ENCODE measurements around the gene LAMA3. TPM values are rescaled to one million over a fixed set of nuclear protein-coding genes. Genes with fewer than 3 reads are reported as not detected.

The LAMA3 gene
- total RNA-seq, 1 experiment from 2014 or later, result 5.6 TPM

DNA sequence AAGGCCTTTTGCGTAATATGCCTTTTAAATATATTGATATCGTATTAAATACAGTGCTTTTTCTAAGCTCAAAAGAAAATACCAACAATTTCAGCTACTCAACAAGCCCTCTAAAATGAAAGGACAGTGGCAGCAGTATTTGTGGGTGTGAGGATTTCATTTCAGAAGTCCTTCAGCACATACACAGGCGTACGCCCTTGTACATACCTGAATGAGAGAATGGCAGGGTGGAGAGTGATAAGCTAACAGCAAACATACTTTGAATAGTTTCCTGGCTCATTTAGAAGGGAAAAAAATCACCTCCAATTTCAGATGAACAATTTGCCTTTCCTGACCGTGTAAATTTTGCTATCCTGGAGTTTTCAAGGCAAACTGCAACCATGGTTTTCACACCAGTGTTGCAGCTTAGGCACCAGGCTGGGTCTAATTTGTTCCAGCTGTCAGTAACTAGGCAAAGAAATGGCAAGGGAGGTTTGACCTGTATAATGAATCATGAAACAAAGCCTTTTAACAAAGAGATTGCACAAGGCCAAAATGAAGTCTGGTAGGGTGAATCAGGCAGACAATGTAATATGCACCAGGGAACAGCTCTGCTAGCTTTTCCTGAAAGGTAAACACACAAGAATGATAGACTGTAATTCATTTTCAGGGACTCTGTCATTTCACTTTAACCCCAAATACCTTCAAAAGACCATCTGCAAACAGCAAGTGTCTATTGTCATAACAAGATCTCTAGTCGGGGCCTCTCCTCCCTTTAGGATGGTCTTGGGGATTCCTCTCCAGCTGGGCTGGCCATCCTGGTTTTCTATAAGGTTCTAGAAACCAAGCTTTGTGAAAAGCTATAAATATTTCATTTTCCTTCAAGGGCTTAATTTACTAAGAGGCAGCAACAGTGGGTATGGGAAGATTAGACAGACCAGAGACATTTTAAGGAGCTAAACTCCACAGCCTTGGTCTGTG, 38.0 kb upstream of the LAMA3 start:
- H3K4me3 ChIP-seq (replicated peaks in 1 of 2; ENCODE audit: low read depth in 1 of 2, low read length in 2 of 2), result no peak overlapping the region
- no peak overlapping the region for H3K4me2 ChIP-seq (ENCODE audit: low read length)
- H3K27ac ChIP-seq (ENCODE audit: low read depth, low read length), result no peak overlapping the region
- no peak for ATAC-seq
- CTCF ChIA-PET, result interaction anchor here (1.4 kb wide), 1 partner anchor 52 kb away, joined by 5 read pairs; no protein-coding TSS in a partner anchor
- H3K36me3 ChIP-seq (ENCODE audit: control insufficient read depth in 1 of 2, insufficient read depth in 2 of 2, low read length in 2 of 2), result no peaks in the 10 kb centered on the region
- POLR2A ChIA-PET, result no interaction called here
- H3K4me1 ChIP-seq (ENCODE audit: control insufficient read depth in 1 of 2, insufficient read depth in 2 of 2, low read length in 2 of 2), result no peaks in the 10 kb centered on the region
- RAD21 ChIA-PET (ENCODE audit: low non-redundant PET in 1 of 2, low total read pairs in 2 of 2, uncharacterized antibody in 2 of 2, unreplicated experiment in 2 of 2), result no interaction called here
- no peaks in the 10 kb centered on the region for H3K9me3 ChIP-seq (ENCODE audit: control insufficient read depth in 1 of 2, insufficient read depth in 1 of 2, low read depth in 1 of 2, low read length in 2 of 2)
- no peak for DNase-seq (ENCODE audit: low read depth, low spot score)
- no TSS peak for BruUV-seq (replicated peaks)
- intact Hi-C loops (cut with micrococcal nuclease), result no loop called here
- H2AFZ ChIP-seq (ENCODE audit: low read depth, low read length, poor library complexity, severe bottlenecking), result no peak overlapping the region
- no peaks in the 10 kb centered on the region for H3K79me2 ChIP-seq (ENCODE audit: insufficient read depth, low read length)
- H3K9me2 ChIP-seq (ENCODE audit: insufficient read depth), result no peaks in the 10 kb centered on the region
- H4K20me1 ChIP-seq (ENCODE audit: insufficient read depth), result no peaks in the 10 kb centered on the region
- no peaks in the 10 kb centered on the region for H3K27me3 ChIP-seq (ENCODE audit: insufficient read depth, low read length)
- no peak for TF ChIP-seq TCF7L2 (IDR thresholded peaks at IDR 0.05; ENCODE audit: borderline replicate concordance, extremely low read depth, insufficient read depth, insufficient read length)
- peak; percentile 21; the same call in 1 of the 2 replicates for TF ChIP-seq CEBPB (IDR thresholded peaks at IDR 0.05; ENCODE audit: low read depth)
- TF ChIP-seq YY1 (IDR thresholded peaks at IDR 0.05; ENCODE audit: extremely low read depth, insufficient replicate concordance, low read depth, low read length), result no peak
- H3K9ac ChIP-seq (ENCODE audit: low read length), result no peak overlapping the region

DNA sequence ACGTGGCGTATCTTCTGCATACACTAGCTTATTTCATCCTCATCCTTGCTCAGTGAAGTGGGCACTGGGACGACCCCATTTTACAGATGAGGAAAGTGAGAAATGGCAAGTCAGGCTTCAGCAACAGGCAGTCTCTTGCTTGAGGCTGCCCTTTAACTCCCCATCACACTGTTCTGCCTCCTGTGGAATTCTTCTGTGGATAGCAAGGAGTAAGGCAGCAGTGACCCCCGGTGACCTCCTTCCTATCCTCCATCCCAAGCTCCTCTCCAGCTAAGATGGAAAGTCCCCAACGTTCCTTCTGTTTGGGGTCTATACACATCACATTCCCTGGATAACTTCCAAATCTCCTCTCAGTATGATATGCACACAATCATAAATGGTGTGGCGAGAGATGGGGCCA, 37.0 kb upstream of the LAMA3 start:
- no peak for TF ChIP-seq JUND (IDR thresholded peaks at IDR 0.05)
- no peak for TF ChIP-seq ZFX (IDR thresholded peaks at IDR 0.05)
- TF ChIP-seq, protein P1, sequence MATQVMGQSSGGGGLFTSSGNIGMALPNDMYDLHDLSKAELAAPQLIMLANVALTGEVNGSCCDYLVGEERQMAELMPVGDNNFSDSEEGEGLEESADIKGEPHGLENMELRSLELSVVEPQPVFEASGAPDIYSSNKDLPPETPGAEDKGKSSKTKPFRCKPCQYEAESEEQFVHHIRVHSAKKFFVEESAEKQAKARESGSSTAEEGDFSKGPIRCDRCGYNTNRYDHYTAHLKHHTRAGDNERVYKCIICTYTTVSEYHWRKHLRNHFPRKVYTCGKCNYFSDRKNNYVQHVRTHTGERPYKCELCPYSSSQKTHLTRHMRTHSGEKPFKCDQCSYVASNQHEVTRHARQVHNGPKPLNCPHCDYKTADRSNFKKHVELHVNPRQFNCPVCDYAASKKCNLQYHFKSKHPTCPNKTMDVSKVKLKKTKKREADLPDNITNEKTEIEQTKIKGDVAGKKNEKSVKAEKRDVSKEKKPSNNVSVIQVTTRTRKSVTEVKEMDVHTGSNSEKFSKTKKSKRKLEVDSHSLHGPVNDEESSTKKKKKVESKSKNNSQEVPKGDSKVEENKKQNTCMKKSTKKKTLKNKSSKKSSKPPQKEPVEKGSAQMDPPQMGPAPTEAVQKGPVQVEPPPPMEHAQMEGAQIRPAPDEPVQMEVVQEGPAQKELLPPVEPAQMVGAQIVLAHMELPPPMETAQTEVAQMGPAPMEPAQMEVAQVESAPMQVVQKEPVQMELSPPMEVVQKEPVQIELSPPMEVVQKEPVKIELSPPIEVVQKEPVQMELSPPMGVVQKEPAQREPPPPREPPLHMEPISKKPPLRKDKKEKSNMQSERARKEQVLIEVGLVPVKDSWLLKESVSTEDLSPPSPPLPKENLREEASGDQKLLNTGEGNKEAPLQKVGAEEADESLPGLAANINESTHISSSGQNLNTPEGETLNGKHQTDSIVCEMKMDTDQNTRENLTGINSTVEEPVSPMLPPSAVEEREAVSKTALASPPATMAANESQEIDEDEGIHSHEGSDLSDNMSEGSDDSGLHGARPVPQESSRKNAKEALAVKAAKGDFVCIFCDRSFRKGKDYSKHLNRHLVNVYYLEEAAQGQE (IDR thresholded peaks at IDR 0.05; ENCODE audit: low read depth), result no peak
- TF ChIP-seq YY1 (IDR thresholded peaks at IDR 0.05; ENCODE audit: extremely low read depth, insufficient replicate concordance, low read depth, low read length), result no peak
- no peak for TF ChIP-seq ELF1 (IDR thresholded peaks at IDR 0.05; ENCODE audit: borderline replicate concordance, low read depth)
- no peak for TF ChIP-seq ZNF274 (IDR thresholded peaks at IDR 0.05; ENCODE audit: low read depth, low read length)
- TF ChIP-seq, protein P2, sequence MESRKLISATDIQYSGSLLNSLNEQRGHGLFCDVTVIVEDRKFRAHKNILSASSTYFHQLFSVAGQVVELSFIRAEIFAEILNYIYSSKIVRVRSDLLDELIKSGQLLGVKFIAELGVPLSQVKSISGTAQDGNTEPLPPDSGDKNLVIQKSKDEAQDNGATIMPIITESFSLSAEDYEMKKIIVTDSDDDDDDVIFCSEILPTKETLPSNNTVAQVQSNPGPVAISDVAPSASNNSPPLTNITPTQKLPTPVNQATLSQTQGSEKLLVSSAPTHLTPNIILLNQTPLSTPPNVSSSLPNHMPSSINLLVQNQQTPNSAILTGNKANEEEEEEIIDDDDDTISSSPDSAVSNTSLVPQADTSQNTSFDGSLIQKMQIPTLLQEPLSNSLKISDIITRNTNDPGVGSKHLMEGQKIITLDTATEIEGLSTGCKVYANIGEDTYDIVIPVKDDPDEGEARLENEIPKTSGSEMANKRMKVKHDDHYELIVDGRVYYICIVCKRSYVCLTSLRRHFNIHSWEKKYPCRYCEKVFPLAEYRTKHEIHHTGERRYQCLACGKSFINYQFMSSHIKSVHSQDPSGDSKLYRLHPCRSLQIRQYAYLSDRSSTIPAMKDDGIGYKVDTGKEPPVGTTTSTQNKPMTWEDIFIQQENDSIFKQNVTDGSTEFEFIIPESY (IDR thresholded peaks at IDR 0.05; ENCODE audit: extremely low read depth, insufficient replicate concordance, low read length), result no peak
- TF ChIP-seq, protein P3, sequence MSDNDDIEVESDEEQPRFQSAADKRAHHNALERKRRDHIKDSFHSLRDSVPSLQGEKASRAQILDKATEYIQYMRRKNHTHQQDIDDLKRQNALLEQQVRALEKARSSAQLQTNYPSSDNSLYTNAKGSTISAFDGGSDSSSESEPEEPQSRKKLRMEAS (IDR thresholded peaks at IDR 0.05), result no peak
- TF ChIP-seq EGR1 (IDR thresholded peaks at IDR 0.05; ENCODE audit: low read depth), result no peak
- no peak for TF ChIP-seq SIN3A (IDR thresholded peaks at IDR 0.05; ENCODE audit: low read depth)
- TF ChIP-seq CBX3 (IDR thresholded peaks at IDR 0.05; ENCODE audit: low read depth), result no peak
- H2AFZ ChIP-seq (ENCODE audit: low read depth, low read length, poor library complexity, severe bottlenecking), result no peak overlapping the region
- no peak overlapping the region for H3K4me2 ChIP-seq (ENCODE audit: low read length)
- H3K9ac ChIP-seq (ENCODE audit: low read length), result no peak overlapping the region
- no peaks in the 10 kb centered on the region for H3K27me3 ChIP-seq (ENCODE audit: insufficient read depth, low read length)
- no peak for DNase-seq (ENCODE audit: low read depth, low spot score)
- no peaks in the 10 kb centered on the region for H3K79me2 ChIP-seq (ENCODE audit: insufficient read depth, low read length)
- no peaks in the 10 kb centered on the region for H4K20me1 ChIP-seq (ENCODE audit: insufficient read depth)
- ChIA-PET POLR2A (no interaction called here), RAD21 (ENCODE audit: low non-redundant PET in 1 of 2, low total read pairs in 2 of 2, uncharacterized antibody in 2 of 2, unreplicated experiment in 2 of 2) (no interaction called here), CTCF (no interaction called here)
- H3K36me3 ChIP-seq (ENCODE audit: control insufficient read depth in 1 of 2, insufficient read depth in 2 of 2, low read length in 2 of 2), result no peaks in the 10 kb centered on the region
- H3K4me3 ChIP-seq (replicated peaks in 1 of 2; ENCODE audit: low read depth in 1 of 2, low read length in 2 of 2), result no peak overlapping the region
- no peaks in the 10 kb centered on the region for H3K4me1 ChIP-seq (ENCODE audit: control insufficient read depth in 1 of 2, insufficient read depth in 2 of 2, low read length in 2 of 2)
- no peak for ATAC-seq
- H3K27ac ChIP-seq (ENCODE audit: low read depth, low read length), result no peak overlapping the region
- H3K9me3 ChIP-seq (ENCODE audit: control insufficient read depth in 1 of 2, insufficient read depth in 1 of 2, low read depth in 1 of 2, low read length in 2 of 2), result no peaks in the 10 kb centered on the region
- intact Hi-C loops (cut with micrococcal nuclease), result no loop called here
- BruUV-seq (replicated peaks), result no TSS peak
- no peaks in the 10 kb centered on the region for H3K9me2 ChIP-seq (ENCODE audit: insufficient read depth)

Measured in HCT116 (cell line).